Heart right ventricle (tissue), 16 donors: ENCODE results near the gene WNT4. TPM values are rescaled to one million over a fixed set of nuclear protein-coding genes. Genes with fewer than 3 reads are reported as not detected.

Source experiments
- ATAC-seq, 8 donors: fragments of 200-7000 bp; cut with Tn5 transposase; one replicate each; pipeline ENCODE4 v1.9.1; 2020; ENCODE audit warnings: mild to moderate bottlenecking in 8 of 8, moderate library complexity in 8 of 8, moderate number of reproducible peaks in 1 of 8
- DNase-seq, 2 donors: peaks; one replicate each; pipeline ENCODE4 v3.0.0-alpha.2; 2020
- H3K27ac ChIP-seq, 10 donors: fragments of 200-600 bp; sonication (generic) in 2 of 10; one replicate each; pipeline versions ENCODE4 v1.5.0 to v1.8.0; 2020 to 2022; ENCODE audit warnings: mild to moderate bottlenecking in 3 of 10
- H3K27me3 ChIP-seq, 7 donors: fragments of 200-600 bp; one replicate each; pipeline ENCODE4 v1.8.0; 2021 to 2022; ENCODE audit warnings: mild to moderate bottlenecking in 2 of 7
- H3K36me3 ChIP-seq, 9 donors: fragments of 200-600 bp; sonication (generic) in 1 of 9; one replicate each; pipeline versions ENCODE4 v1.5.0 to v1.8.0; 2020 to 2022; ENCODE audit warnings: mild to moderate bottlenecking in 2 of 9
- H3K4me1 ChIP-seq, 9 donors: fragments of 200-600 bp; sonication (generic) in 1 of 9; one replicate each; pipeline versions ENCODE4 v1.5.0 to v1.8.0; 2020 to 2022; ENCODE audit warnings: mild to moderate bottlenecking in 4 of 9
- H3K4me3 ChIP-seq, 10 donors: fragments of 200-600 bp; sonication (generic) in 2 of 10; one replicate each; pipeline versions ENCODE4 v1.5.0 to v1.8.0; 2020 to 2022; ENCODE audit warnings: mild to moderate bottlenecking in 7 of 10, moderate library complexity in 2 of 10
- H3K9me3 ChIP-seq, 11 donors: fragments of 200-600 bp in 10 of 11; sonication (generic) in 2 of 11; one replicate each; pipeline versions ENCODE4 v1.5.0 to v1.8.0; 2013 to 2022; ENCODE audit warnings: mild to moderate bottlenecking in 2 of 11, control low read depth in 1 of 11, moderate library complexity in 1 of 11
- CTCF ChIP-seq, 9 donors: fragments of 200-600 bp; sonication (generic) in 2 of 9; IDR thresholded peaks; one replicate each; pipeline versions ENCODE4 v1.5.0 to v1.8.0; 2021 to 2022; ENCODE audit warnings: antibody characterized with exemption in 9 of 9, mild to moderate bottlenecking in 5 of 9, moderate library complexity in 1 of 9
- WGBS, 2 donors: extraction: QIAGEN DNeasy Blood & Tissue Kit; methylation state at CpG; one replicate each; pipeline ENCODE4 v1.1.7; 2013; ENCODE audit warnings: inconsistent platforms in 1 of 2; 5-methylcytosine and 5-hydroxymethylcytosine counted together
- intact Hi-C, 10 donors: fragments of 100-400 bp; cut with DNase I; formaldehyde crosslinking; loops; one replicate each; pipeline versions ENCODE4 v1.11.1 to v1.14.2; 2022
- polyA plus RNA-seq, 2 donors: library from polyadenylated mRNA; stranded (reverse); fragments of 200-250 nt; gene quantifications; one replicate each; pipeline ENCODE4 v1.2.3, GENCODE V29; 2013
- total RNA-seq, 10 donors: library from RNA; stranded (reverse); fragmentation: NEBNext Ultra II Directional in 3 of 10; extraction: Animal tissue kit (Norgen Biotek cat#: 25700) in 3 of 10; gene quantifications; one replicate each; pipeline versions ENCODE4 v1.2.1 to v1.2.4, GENCODE V29; 2021 to 2023
- donor health status: Arrhythmogenic right ventricular cardiomyopathy.
- donor health status: ischemic (EF 13 %, LVEDD 7.1; RV severe dilation, severe dysfunction).
- donor health status: healthy with polysubstance abuse.
- donor health status: DM: no; HTN: yes; CAD: no.
- donor health status: DM: no; HTN: no; CAD: no.
- donor health status: ischemic (EF 25% LVEDD 6.9; RV normal size, moderate dysfunction).
- donor health status: ischemic (EF 25% LVEDD 5.7; RV mildly dilated, moderate dysfunction).
- donor health status: healthy.
- donor health status: DM: yes; HTN: yes; CAD: no.
- donor health status: Ischemic cardiomyopathy.
- donor health status: ischemic (EF 35%, LVEDD 5.7; RV mildly dilated, moderate dysfunction).
- donor health status: nonischemic (EF 11% LVEDD 7.7; RV severe dilation, severe dysfunction).
- donor health status: DM: yes; HTN: yes; CAD: no.
- donor health status: PGD.
- donor health status: ischemic (EF 29% LVEDD 5.4; RV normal size, mild dysfunction).
- donor health status: nonischemic (EF 23%, LVEDD 6.1; RV moderate dilation, normal function).

WNT4 gene
- total and polyA plus RNA-seq, 12 donors: 0.06 to 0.16 TPM; not detected in 10

GRCh38 chr1:22129501-22130117 is 13.3 kb downstream of the WNT4 start:
- peaks cover 0 to 8% (median 4%) of the 10 kb centered on the region in 9 donors for H3K4me1 ChIP-seq
- ATAC-seq: no peak
- TF ChIP-seq CTCF (IDR thresholded peaks at IDR 0.05): no peak
- no peak for DNase-seq
- H3K9me3 ChIP-seq: no peaks in the 10 kb centered on the region
- WGBS, 2 donors: 90 to 91% methylated on average over 29 of the region's 29 CpGs
- H3K36me3 ChIP-seq: no peaks in the 10 kb centered on the region
- intact Hi-C loops: loop anchor here in 6 of 10 donors (10.0 kb wide), 4 partner anchors 145 to 515 kb away; partner anchors contain the start of gene C1QC (in 2 of the 6)
- no peak overlapping the region for H3K27ac ChIP-seq
- H3K27me3 ChIP-seq: peaks cover 0 to 20% (median 6%) of the 10 kb centered on the region in 7 donors
- H3K4me3 ChIP-seq: no peak overlapping the region

GRCh38 chr1:22128392-22128791 is 14.5 kb downstream of the WNT4 start:
- H3K27me3 ChIP-seq: peaks cover 0 to 17% (median 5%) of the 10 kb centered on the region in 7 donors
- 71 to 77% methylated on average over 11 to 12 of the region's 12 CpGs for WGBS, 2 donors
- no peak for DNase-seq
- no peak for TF ChIP-seq CTCF (IDR thresholded peaks at IDR 0.05)
- H3K4me1 ChIP-seq: peaks cover 0 to 8% (median 0%) of the 10 kb centered on the region in 9 donors
- intact Hi-C loops: loop anchor here in 1 of 10 donors (10.0 kb wide), 1 partner anchor 516 kb away; the partner anchor contains the start of gene C1QC
- no peaks in the 10 kb centered on the region for H3K9me3 ChIP-seq
- no peak for ATAC-seq
- no peak overlapping the region for H3K27ac ChIP-seq
- H3K36me3 ChIP-seq: no peaks in the 10 kb centered on the region
- no peak overlapping the region for H3K4me3 ChIP-seq

DNA sequence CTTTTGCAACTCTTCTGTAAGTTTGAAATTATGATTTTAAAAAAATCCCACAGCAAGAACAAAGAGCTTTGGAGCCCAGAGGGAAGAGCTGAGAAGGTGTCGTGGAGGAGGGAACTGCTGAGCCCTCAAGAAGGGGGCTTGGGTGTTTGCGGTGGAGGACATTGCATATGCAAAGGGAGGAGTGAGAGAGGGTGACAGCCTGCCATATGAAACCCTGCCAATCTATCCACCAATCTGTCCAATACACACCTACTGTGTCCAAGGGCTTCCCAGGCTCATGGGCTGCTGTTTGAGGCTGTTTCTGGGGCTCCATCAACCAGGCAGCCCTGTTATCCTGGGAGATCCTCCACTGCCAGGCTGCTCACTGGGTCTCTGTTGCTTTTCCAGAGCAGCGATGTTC is 15.2 kb downstream of the WNT4 start:
- peaks cover 0 to 10% (median 0%) of the 10 kb centered on the region in 7 donors for H3K27me3 ChIP-seq
- WGBS, 2 donors: 67 to 82% methylated on average over 3 of the region's 3 CpGs
- TF ChIP-seq CTCF (IDR thresholded peaks at IDR 0.05): no peak
- no peak overlapping the region for H3K27ac ChIP-seq
- DNase-seq (no peak), ATAC-seq (no peak)
- H3K4me1 ChIP-seq: peaks cover 0 to 9% (median 1%) of the 10 kb centered on the region in 9 donors
- H3K4me3 ChIP-seq: no peak overlapping the region
- H3K9me3 ChIP-seq: no peaks in the 10 kb centered on the region
- intact Hi-C loops: loop anchor here in 1 of 10 donors (10.0 kb wide), 1 partner anchor 517 kb away; the partner anchor contains the start of gene C1QC
- no peaks in the 10 kb centered on the region for H3K36me3 ChIP-seq

GRCh38 chr1:22127248-22127647 is 15.6 kb downstream of the WNT4 start:
- intact Hi-C loops: loop anchor here in 1 of 10 donors (10.0 kb wide), 1 partner anchor 518 kb away; the partner anchor contains the start of gene C1QC
- ATAC-seq: no peak
- Histone ChIP-seq H3K4me3 (no peak overlapping the region), H3K4me1 (peaks cover 0 to 12% (median 4%) of the 10 kb centered on the region in 9 donors), H3K36me3 (no peaks in the 10 kb centered on the region), H3K27ac (no peak overlapping the region), H3K27me3 (peaks cover 0 to 7% (median 0%) of the 10 kb centered on the region in 7 donors), H3K9me3 (no peaks in the 10 kb centered on the region)
- no peak for DNase-seq
- no peak for TF ChIP-seq CTCF (IDR thresholded peaks at IDR 0.05)
- WGBS, 2 donors: 88 to 89% methylated on average over 6 of the region's 6 CpGs
